K562 (cell line): ENCODE measurements around the gene GATA1. TPM values are rescaled to one million over a fixed set of nuclear protein-coding genes. Genes with fewer than 3 reads are reported as not detected.

Experiments used
- ATAC-seq: fragments of 200-7000 bp; cut with Tn5 transposase; 3 replicates; pipeline ENCODE4 v1.9.1; 2020; ENCODE audit warnings: moderate library complexity
- BruUV-seq: library from RNA; stranded (reverse); fragments of 400-500 nt; replicated peaks from 2 replicates; lab custom pipeline; 2021; lab: Mats Ljungman, UMichigan
- CTCF ChIA-PET: fragments of 300-600 bp; formaldehyde crosslinking; extraction: SDS; loops from one replicate; lab custom pipeline; 2021; ENCODE audit warnings: low intra/inter-chr PET ratio; lab: Yijun Ruan, JAX
- POLR2A ChIA-PET: fragments of 300-600, 350-650 bp; sonication (Branson Sonifier 250); formaldehyde crosslinking; extraction: SDS; loops from one replicate; lab custom pipeline; 2021; ENCODE audit warnings: antibody characterized with exemption, inconsistent platforms; lab: Yijun Ruan, JAX
- DNase-seq, 4 experiments: peaks; one replicate each; pipeline versions ENCODE4 v3.0.0 to v3.0.0-alpha.2; 2011 to 2018; ENCODE audit warnings: low spot score in 3 of 4, mixed read lengths in 3 of 4; ENCODE audit errors: extremely low read depth in 1 of 4
- FAIRE-seq: peaks from 2 replicates; lab custom pipeline; 2011; peaks lifted over from hg19 to GRCh38; lab: Jason Lieb, UNC
- H2AFZ ChIP-seq: 2 replicates; pipeline ENCODE4 v1.6.0; 2011; ENCODE audit warnings: low read depth, low read length, control low read depth, inconsistent platforms
- H3K27ac ChIP-seq: fragments of 200-600 bp; 3 replicates; pipeline ENCODE4 v1.8.0; 2011; ENCODE audit warnings: low read depth, mild to moderate bottlenecking, control low read depth, inconsistent platforms, low read length, moderate library complexity, mixed read lengths; ENCODE audit errors: extremely low read depth
- H3K27me3 ChIP-seq, 2 experiments: fragments of 300-600 bp in 1 of 2; 2 replicates in 1 of 2; 3 replicates in 1 of 2; pipeline versions ENCODE4 v1.6.0 to v1.8.0; 2011; ENCODE audit warnings: inconsistent platforms in 2 of 2, low read length in 2 of 2, mild to moderate bottlenecking in 1 of 2, mixed read lengths in 1 of 2, moderate library complexity in 1 of 2; ENCODE audit not compliant: control insufficient read depth in 2 of 2, insufficient read depth in 2 of 2
- H3K36me3 ChIP-seq: fragments of 300-600 bp; 3 replicates; pipeline ENCODE4 v1.8.0; 2011; ENCODE audit warnings: mild to moderate bottlenecking, low read length, inconsistent platforms; ENCODE audit not compliant: control insufficient read depth, insufficient read depth
- H3K4me1 ChIP-seq, 2 experiments: fragments of 200-600 bp in 1 of 2; replicated peaks in 1 of 2; 2 replicates in 1 of 2; 3 replicates in 1 of 2; pipeline versions ENCODE4 v1.5.1 to v1.8.0; 2011; ENCODE audit warnings: inconsistent platforms in 2 of 2, low read length in 2 of 2, mild to moderate bottlenecking in 1 of 2, mixed read lengths in 1 of 2, moderate library complexity in 1 of 2; ENCODE audit not compliant: control insufficient read depth in 2 of 2, insufficient read depth in 2 of 2
- H3K4me2 ChIP-seq: 2 replicates; pipeline ENCODE4 v1.6.1; 2011; ENCODE audit warnings: low read length, control low read depth, inconsistent platforms, mixed read lengths; ENCODE audit not compliant: insufficient read depth
- H3K4me3 ChIP-seq: fragments of 200-600 bp; sonication (generic), shearing (Covaris generic); 2 replicates; pipeline ENCODE4 v1.5.1; 2016; ENCODE audit warnings: control low read depth, inconsistent platforms
- H3K79me2 ChIP-seq: fragments of 200-600 bp; 3 replicates; pipeline ENCODE4 v1.8.0; 2011; ENCODE audit warnings: low read length, inconsistent platforms; ENCODE audit not compliant: control insufficient read depth, insufficient read depth
- H3K9ac ChIP-seq, 2 experiments: 2 replicates each; pipeline versions ENCODE4 v1.6.0 to v1.6.1; 2011; ENCODE audit warnings: low read depth in 2 of 2, low read length in 2 of 2, control low read depth in 1 of 2, inconsistent platforms in 1 of 2, mild to moderate bottlenecking in 1 of 2, mixed read lengths in 1 of 2; ENCODE audit not compliant: insufficient read depth in 1 of 2
- H3K9me1 ChIP-seq: one replicate; pipeline ENCODE4 v1.6.0; 2011; ENCODE audit warnings: inconsistent platforms, mild to moderate bottlenecking, low read length, moderate library complexity; ENCODE audit not compliant: control insufficient read depth, insufficient read depth
- H3K9me3 ChIP-seq: replicated peaks from 2 replicates; pipeline ENCODE4 v1.5.1; 2011; ENCODE audit warnings: low read depth, low read length, inconsistent platforms; ENCODE audit not compliant: control insufficient read depth, insufficient read depth
- H4K20me1 ChIP-seq: replicated peaks from 2 replicates; pipeline ENCODE4 v1.6.1; 2011; ENCODE audit warnings: low read length, inconsistent platforms, mixed read lengths; ENCODE audit not compliant: control insufficient read depth, insufficient read depth
- FOXJ2 ChIP-seq: fragments of 200-800 bp; sonication (Bioruptor generic); IDR thresholded peaks from 2 replicates; pipeline ENCODE4 v1.6.1; 2016; ENCODE audit warnings: missing genetic modification characterization, missing compliant biosample characterization
- HNRNPLL ChIP-seq: fragments of 200-400 bp; formaldehyde crosslinking; IDR thresholded peaks from 2 replicates; pipeline ENCODE4 v1.6.1; 2017; ENCODE audit warnings: low read length, low read depth, mild to moderate bottlenecking; ENCODE audit not compliant: poor library complexity, severe bottlenecking
- ILF3 ChIP-seq: fragments of 450-650 bp; IDR thresholded peaks from 2 replicates; pipeline ENCODE4 v1.6.1; 2018; ENCODE audit warnings: antibody characterized with exemption, mild to moderate bottlenecking, moderate library complexity, borderline replicate concordance
- MAFF ChIP-seq: IDR thresholded peaks from 2 replicates; pipeline ENCODE4 v1.6.1; 2012; ENCODE audit warnings: low read length, improper control_type of control experiment
- NR0B1 ChIP-seq: fragments of 450-650 bp; IDR thresholded peaks from one replicate; pipeline ENCODE4 v1.6.1; 2018; ENCODE audit warnings: mild to moderate bottlenecking, moderate library complexity; ENCODE audit not compliant: partially characterized antibody
- SRSF3 ChIP-seq: fragments of 200-400 bp; formaldehyde crosslinking; IDR thresholded peaks from 2 replicates; pipeline ENCODE4 v1.6.1; 2016; ENCODE audit warnings: mild to moderate bottlenecking, low read length, moderate library complexity; ENCODE audit not compliant: insufficient read depth
- TAF7 ChIP-seq: fragments of 450-650 bp; IDR thresholded peaks from 2 replicates; pipeline ENCODE4 v1.6.1; 2016; ENCODE audit warnings: missing genetic modification characterization, missing compliant biosample characterization
- ZBTB49 ChIP-seq: sonication (generic); formaldehyde crosslinking; IDR thresholded peaks from 2 replicates; pipeline ENCODE4 v1.8.0; 2022; ENCODE audit warnings: missing genetic modification reagents, mild to moderate bottlenecking, borderline replicate concordance
- ZFX ChIP-seq: sonication (generic); formaldehyde crosslinking; IDR thresholded peaks from 2 replicates; pipeline ENCODE4 v1.8.0; 2022; ENCODE audit warnings: mild to moderate bottlenecking, missing genetic modification reagents, moderate library complexity
- ZMIZ1 ChIP-seq, 2 experiments: fragments of 150-350 bp in 1 of 2; IDR thresholded peaks; 2 replicates each; pipeline ENCODE4 v1.6.1; 2012 to 2016; ENCODE audit warnings: low read depth in 2 of 2, low read length in 2 of 2, mild to moderate bottlenecking in 1 of 2, moderate library complexity in 1 of 2
- ZNF165 ChIP-seq: fragments of 250-450 bp; sonication (Bioruptor Pico); IDR thresholded peaks from 2 replicates; pipeline ENCODE4 v1.4.0; 2020; ENCODE audit warnings: borderline replicate concordance
- ZNF354B ChIP-seq: fragments of 250-450 bp; sonication (Bioruptor Pico); IDR thresholded peaks from 2 replicates; pipeline ENCODE4 v1.4.0; 2020
- WGBS: fragments of 100-300 bp; shearing (Covaris generic); methylation state at CpG from one replicate; pipeline ENCODE4 v1.1.6; 2016; ENCODE audit warnings: low coverage, mixed read lengths; ENCODE audit not compliant: insufficient coverage; ENCODE audit errors: missing lambda C conversion rate; 5-methylcytosine and 5-hydroxymethylcytosine counted together
- in situ Hi-C: fragments of 300-500 bp; cut with MboI; formaldehyde crosslinking; loops from 4 replicates; pipeline ENCODE4 v1.15.0; 2018; ENCODE audit warnings: inconsistent platforms, mixed read lengths
- intact Hi-C: fragments of 100-400 bp; cut with micrococcal nuclease; formaldehyde crosslinking; loops from 2 replicates; pipeline ENCODE4 v1.14.2; 2022
- polyA plus RNA-seq, 8 experiments: library from polyadenylated mRNA; depleted of rRNA in 4 of 8; stranded (reverse) in 5 of 8; unstranded in 3 of 8; fragments of >200 nt; fragmentation: Nextera tagmentation in 2 of 8; fragmentation: Illumina TruSeq in 1 of 8; extraction: Ambion mirVana in 2 of 8; extraction: Trizol in 1 of 8; gene quantifications; 2 replicates each; pipeline versions ENCODE4 v1.2.1 to v1.2.3, GENCODE V29; 2011 to 2014; ENCODE audit warnings: inconsistent platforms in 1 of 8, missing spikeins in 1 of 8
- total RNA-seq, 7 experiments: library from RNA; depleted of rRNA in 6 of 7; stranded (reverse); fragments of >200 nt in 6 of 7; fragmentation: Illumina TruSeq in 2 of 7; extraction: Trizol in 2 of 7; gene quantifications; 2 replicates each; pipeline versions ENCODE4 v1.2.1 to v1.2.3, GENCODE V29; 2011 to 2021; ENCODE audit warnings: low replicate concordance in 1 of 7
- TF ChIP-seq, protein P1 (sequence below), 2 experiments: fragments of 450-650 bp; conservative IDR thresholded peaks; 2 replicates each; pipeline ENCODE4 v1.6.1; 2017; ENCODE audit warnings: mild to moderate bottlenecking in 2 of 2, moderate library complexity in 2 of 2

The GATA1 gene
- total and polyA plus RNA-seq, 9 of the 15 experiments (the other 6 are each of a cell fraction or from before 2014, with no cell fraction given): 11.9 to 291 (median 116) TPM

- Histone ChIP-seq H3K27ac (no peak overlapping the region), H3K79me2 (no peaks in the 10 kb centered on the region), H3K4me1 (peaks cover 0 to 27% of the 10 kb centered on the region in 2 experiments; a peak in 2 of 5 replicates), H3K36me3 (no peaks in the 10 kb centered on the region), H3K27me3 (no peaks in the 10 kb centered on the region), H3K9me1 (no peaks in the 10 kb centered on the region), H3K4me3 (no peak overlapping the region), H3K4me2 (no peak overlapping the region), H3K9me3 (no peaks in the 10 kb centered on the region), H3K9ac (no peak overlapping the region), H2AFZ (no peak overlapping the region), H4K20me1 (no peaks in the 10 kb centered on the region)
- ChIA-PET POLR2A (interaction anchor here (0.6 to 0.7 kb wide), 2 partner anchors 150 to 1621 kb away, joined by 3 read pairs; no protein-coding TSS in a partner anchor), CTCF (no interaction called here)
- in situ Hi-C loops (no loop called here), intact Hi-C loops (no loop called here)
- WGBS: 100% methylated on average over 2 of the region's 57 CpGs
- FAIRE-seq (no peak), ATAC-seq (no peak), DNase-seq (no peak)
- no TSS peak for BruUV-seq
- TF ChIP-seq ZBTB49 (CRISPR knock-in tag) (no peak), ZNF354B (CRISPR knock-in tag) (no peak), ILF3 (no peak), HNRNPLL (no peak), TAF7 (tag) (no peak), ZFX (CRISPR knock-in tag) (no peak), FOXJ2 (tag) (no peak), MAFF (no peak), ZMIZ1 (IDR thresholded peaks at IDR 0.05; ENCODE audit: low read depth in 2 of 2, low read length in 2 of 2) (no peak), NR0B1 (no peak), SRSF3 (no peak), ZNF165 (CRISPR knock-in tag) (no peak)
- TF ChIP-seq, protein P1, sequence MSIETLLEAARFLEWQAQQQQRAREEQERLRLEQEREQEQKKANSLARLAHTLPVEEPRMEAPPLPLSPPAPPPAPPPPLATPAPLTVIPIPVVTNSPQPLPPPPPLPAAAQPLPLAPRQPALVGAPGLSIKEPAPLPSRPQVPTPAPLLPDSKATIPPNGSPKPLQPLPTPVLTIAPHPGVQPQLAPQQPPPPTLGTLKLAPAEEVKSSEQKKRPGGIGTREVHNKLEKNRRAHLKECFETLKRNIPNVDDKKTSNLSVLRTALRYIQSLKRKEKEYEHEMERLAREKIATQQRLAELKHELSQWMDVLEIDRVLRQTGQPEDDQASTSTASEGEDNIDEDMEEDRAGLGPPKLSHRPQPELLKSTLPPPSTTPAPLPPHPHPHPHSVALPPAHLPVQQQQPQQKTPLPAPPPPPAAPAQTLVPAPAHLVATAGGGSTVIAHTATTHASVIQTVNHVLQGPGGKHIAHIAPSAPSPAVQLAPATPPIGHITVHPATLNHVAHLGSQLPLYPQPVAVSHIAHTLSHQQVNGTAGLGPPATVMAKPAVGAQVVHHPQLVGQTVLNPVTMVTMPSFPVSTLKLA (conservative IDR thresholded peaks at IDR 0.05): no peak
Measured at GRCh38 chrX:48831909-48832291, 45.5 kb downstream of the GATA1 start.
